ENCODE data around the gene SEMA4D.

Gene SEMA4D

GRCh38 chr9:89404074-89404473 is 93.8 kb downstream of the SEMA4D start:
- H3K36me3 ChIP-seq (ENCODE audit: control insufficient read depth, insufficient read depth, low read length): no peaks in the 10 kb centered on the region
- no peaks in the 10 kb centered on the region for H3K9me3 ChIP-seq (ENCODE audit: control insufficient read depth, low read length)
- WGBS, 2 experiments: 95% methylated on average over 11 of the region's 11 CpGs
- no peaks in the 10 kb centered on the region for H3K4me1 ChIP-seq (ENCODE audit: control insufficient read depth, insufficient read depth, low read length)
- no peak overlapping the region for H3K4me3 ChIP-seq (ENCODE audit: insufficient read depth, low read depth, low read length)
- H3K27me3 ChIP-seq (ENCODE audit: control insufficient read depth, insufficient read depth, low read length, poor library complexity, severe bottlenecking): no peaks in the 10 kb centered on the region
- no peak overlapping the region for H3K27ac ChIP-seq (ENCODE audit: insufficient read depth, low read depth, low read length, poor library complexity, severe bottlenecking)

- WGBS, 2 experiments: 95 to 96% methylated on average over 14 of the region's 14 CpGs
- H3K27ac ChIP-seq (ENCODE audit: insufficient read depth, low read depth, low read length, poor library complexity, severe bottlenecking): no peak overlapping the region
- H3K4me1 ChIP-seq (ENCODE audit: control insufficient read depth, insufficient read depth, low read length): no peaks in the 10 kb centered on the region
- H3K27me3 ChIP-seq (ENCODE audit: control insufficient read depth, insufficient read depth, low read length, poor library complexity, severe bottlenecking): no peaks in the 10 kb centered on the region
- no peak overlapping the region for H3K4me3 ChIP-seq (ENCODE audit: insufficient read depth, low read depth, low read length)
- no peaks in the 10 kb centered on the region for H3K36me3 ChIP-seq (ENCODE audit: control insufficient read depth, insufficient read depth, low read length)
- no peaks in the 10 kb centered on the region for H3K9me3 ChIP-seq (ENCODE audit: control insufficient read depth, low read length)
These were observed 95.1 kb downstream of the SEMA4D start for GRCh38 chr9:89402695-89403427.

GRCh38 chr9:89400403-89401116 is 97.4 kb downstream of the SEMA4D start:
- no peaks in the 10 kb centered on the region for H3K4me1 ChIP-seq (ENCODE audit: control insufficient read depth, insufficient read depth, low read length)
- no peak overlapping the region for H3K27ac ChIP-seq (ENCODE audit: insufficient read depth, low read depth, low read length, poor library complexity, severe bottlenecking)
- H3K36me3 ChIP-seq (ENCODE audit: control insufficient read depth, insufficient read depth, low read length): no peaks in the 10 kb centered on the region
- WGBS, 2 experiments: 94 to 96% methylated on average over 12 of the region's 12 CpGs
- no peak overlapping the region for H3K4me3 ChIP-seq (ENCODE audit: insufficient read depth, low read depth, low read length)
- no peaks in the 10 kb centered on the region for H3K27me3 ChIP-seq (ENCODE audit: control insufficient read depth, insufficient read depth, low read length, poor library complexity, severe bottlenecking)
- no peaks in the 10 kb centered on the region for H3K9me3 ChIP-seq (ENCODE audit: control insufficient read depth, low read length)

GRCh38 chr9:89398621-89399020 is 99.3 kb downstream of the SEMA4D start:
- Histone ChIP-seq H3K27me3 (ENCODE audit: control insufficient read depth, insufficient read depth, low read length, poor library complexity, severe bottlenecking) (no peaks in the 10 kb centered on the region), H3K4me1 (ENCODE audit: control insufficient read depth, insufficient read depth, low read length) (no peaks in the 10 kb centered on the region), H3K36me3 (ENCODE audit: control insufficient read depth, insufficient read depth, low read length) (no peaks in the 10 kb centered on the region), H3K27ac (ENCODE audit: insufficient read depth, low read depth, low read length, poor library complexity, severe bottlenecking) (no peak overlapping the region), H3K9me3 (ENCODE audit: control insufficient read depth, low read length) (no peaks in the 10 kb centered on the region), H3K4me3 (ENCODE audit: insufficient read depth, low read depth, low read length) (no peak overlapping the region)
- WGBS, 2 experiments: 95% methylated on average over 5 of the region's 5 CpGs

GRCh38 chr9:89397471-89397870 is 100.4 kb downstream of the SEMA4D start:
- WGBS, 2 experiments: 79 to 88% methylated on average over 4 to 5 of the region's 5 CpGs
- Histone ChIP-seq H3K4me1 (ENCODE audit: control insufficient read depth, insufficient read depth, low read length) (no peaks in the 10 kb centered on the region), H3K27me3 (ENCODE audit: control insufficient read depth, insufficient read depth, low read length, poor library complexity, severe bottlenecking) (no peaks in the 10 kb centered on the region), H3K9me3 (ENCODE audit: control insufficient read depth, low read length) (no peaks in the 10 kb centered on the region), H3K36me3 (ENCODE audit: control insufficient read depth, insufficient read depth, low read length) (no peaks in the 10 kb centered on the region), H3K4me3 (ENCODE audit: insufficient read depth, low read depth, low read length) (no peak overlapping the region), H3K27ac (ENCODE audit: insufficient read depth, low read depth, low read length, poor library complexity, severe bottlenecking) (no peak overlapping the region)

- WGBS, 2 experiments: 90% methylated on average over 11 of the region's 11 CpGs
- Histone ChIP-seq H3K27me3 (ENCODE audit: control insufficient read depth, insufficient read depth, low read length, poor library complexity, severe bottlenecking) (no peaks in the 10 kb centered on the region), H3K36me3 (ENCODE audit: control insufficient read depth, insufficient read depth, low read length) (no peaks in the 10 kb centered on the region), H3K4me1 (ENCODE audit: control insufficient read depth, insufficient read depth, low read length) (no peaks in the 10 kb centered on the region), H3K27ac (ENCODE audit: insufficient read depth, low read depth, low read length, poor library complexity, severe bottlenecking) (no peak overlapping the region), H3K9me3 (ENCODE audit: control insufficient read depth, low read length) (no peaks in the 10 kb centered on the region), H3K4me3 (ENCODE audit: insufficient read depth, low read depth, low read length) (no peak overlapping the region)
These were observed 101.8 kb downstream of the SEMA4D start for GRCh38 chr9:89395931-89396710.

GRCh38 chr9:89394412-89394811 is 103.5 kb downstream of the SEMA4D start:
- Histone ChIP-seq H3K27ac (ENCODE audit: insufficient read depth, low read depth, low read length, poor library complexity, severe bottlenecking) (no peak overlapping the region), H3K9me3 (ENCODE audit: control insufficient read depth, low read length) (no peaks in the 10 kb centered on the region), H3K4me3 (ENCODE audit: insufficient read depth, low read depth, low read length) (no peak overlapping the region), H3K27me3 (ENCODE audit: control insufficient read depth, insufficient read depth, low read length, poor library complexity, severe bottlenecking) (no peaks in the 10 kb centered on the region), H3K4me1 (ENCODE audit: control insufficient read depth, insufficient read depth, low read length) (no peaks in the 10 kb centered on the region), H3K36me3 (ENCODE audit: control insufficient read depth, insufficient read depth, low read length) (no peaks in the 10 kb centered on the region)
- 94 to 95% methylated on average over 12 of the region's 12 CpGs for WGBS, 2 experiments

- 91 to 95% methylated on average over 6 of the region's 6 CpGs for WGBS, 2 experiments
- Histone ChIP-seq H3K36me3 (ENCODE audit: control insufficient read depth, insufficient read depth, low read length) (peaks cover 2% of the 10 kb centered on the region), H3K4me3 (ENCODE audit: insufficient read depth, low read depth, low read length) (no peak overlapping the region), H3K27ac (ENCODE audit: insufficient read depth, low read depth, low read length, poor library complexity, severe bottlenecking) (no peak overlapping the region), H3K9me3 (ENCODE audit: control insufficient read depth, low read length) (no peaks in the 10 kb centered on the region), H3K4me1 (ENCODE audit: control insufficient read depth, insufficient read depth, low read length) (no peaks in the 10 kb centered on the region), H3K27me3 (ENCODE audit: control insufficient read depth, insufficient read depth, low read length, poor library complexity, severe bottlenecking) (no peaks in the 10 kb centered on the region)
These were observed 106.3 kb downstream of the SEMA4D start for GRCh38 chr9:89391585-89391984.

GRCh38 chr9:89390578-89391116 is 107.3 kb downstream of the SEMA4D start:
- no peak overlapping the region for H3K4me3 ChIP-seq (ENCODE audit: insufficient read depth, low read depth, low read length)
- H3K27ac ChIP-seq (ENCODE audit: insufficient read depth, low read depth, low read length, poor library complexity, severe bottlenecking): no peak overlapping the region
- no peaks in the 10 kb centered on the region for H3K4me1 ChIP-seq (ENCODE audit: control insufficient read depth, insufficient read depth, low read length)
- H3K27me3 ChIP-seq (ENCODE audit: control insufficient read depth, insufficient read depth, low read length, poor library complexity, severe bottlenecking): no peaks in the 10 kb centered on the region
- no peaks in the 10 kb centered on the region for H3K9me3 ChIP-seq (ENCODE audit: control insufficient read depth, low read length)
- peaks cover 5% of the 10 kb centered on the region for H3K36me3 ChIP-seq (ENCODE audit: control insufficient read depth, insufficient read depth, low read length)
- WGBS, 2 experiments: 95% methylated on average over 5 of the region's 5 CpGs

GRCh38 chr9:89390068-89390555 is 107.8 kb downstream of the SEMA4D start:
- no peak overlapping the region for H3K27ac ChIP-seq (ENCODE audit: insufficient read depth, low read depth, low read length, poor library complexity, severe bottlenecking)
- H3K9me3 ChIP-seq (ENCODE audit: control insufficient read depth, low read length): no peaks in the 10 kb centered on the region
- 92 to 94% methylated on average over 10 of the region's 10 CpGs for WGBS, 2 experiments
- no peak overlapping the region for H3K4me3 ChIP-seq (ENCODE audit: insufficient read depth, low read depth, low read length)
- H3K4me1 ChIP-seq (ENCODE audit: control insufficient read depth, insufficient read depth, low read length): no peaks in the 10 kb centered on the region
- H3K27me3 ChIP-seq (ENCODE audit: control insufficient read depth, insufficient read depth, low read length, poor library complexity, severe bottlenecking): no peaks in the 10 kb centered on the region
- peaks cover 5% of the 10 kb centered on the region for H3K36me3 ChIP-seq (ENCODE audit: control insufficient read depth, insufficient read depth, low read length)
